A673 (cell line): ENCODE data around the gene RIPOR2. TPM values are rescaled to one million over a fixed set of nuclear protein-coding genes. Genes with fewer than 3 reads are reported as not detected.

Experiments
- BruUV-seq: library from RNA; stranded (reverse); fragments of 400-500 nt; replicated peaks from 2 replicates; lab custom pipeline; 2021; lab: Mats Ljungman, UMichigan
- CTCF ChIA-PET: fragments of 300-600 bp; sonication (Branson Sonifier 250); formaldehyde crosslinking; loops from one replicate; lab custom pipeline; 2022; ENCODE audit warnings: antibody characterized with exemption; lab: Charles Lee
- POLR2A ChIA-PET: fragments of 300-600 bp; sonication (Branson Sonifier 250); formaldehyde crosslinking; loops from one replicate; lab custom pipeline; 2022; ENCODE audit warnings: antibody characterized with exemption; ENCODE audit not compliant: low non-redundant PET; lab: Charles Lee
- DNase-seq: peaks from one replicate; pipeline ENCODE4 v3.0.0-alpha.2; 2015; ENCODE audit warnings: low spot score
- H3K27ac ChIP-seq: fragments of 200-600 bp; sonication (generic); 2 replicates; pipeline ENCODE4 v1.5.1; 2016; ENCODE audit warnings: mixed run types, low read depth, mild to moderate bottlenecking, mixed read lengths, antibody characterized with exemption, low read length; ENCODE audit not compliant: poor library complexity, severe bottlenecking
- H3K27me3 ChIP-seq: fragments of 200-600 bp; sonication (generic); replicated peaks from 2 replicates; pipeline ENCODE4 v1.6.1; 2017; ENCODE audit warnings: mixed run types, low read depth, mild to moderate bottlenecking, mixed read lengths, antibody characterized with exemption, low read length; ENCODE audit not compliant: insufficient read depth, poor library complexity
- H3K36me3 ChIP-seq: fragments of 200-600 bp; sonication (generic); 2 replicates; pipeline ENCODE4 v1.6.1; 2016; ENCODE audit warnings: mixed run types, mild to moderate bottlenecking, mixed read lengths, antibody characterized with exemption, low read length; ENCODE audit not compliant: insufficient read depth, poor library complexity, severe bottlenecking
- H3K4me1 ChIP-seq: fragments of 200-600 bp; sonication (generic); 2 replicates; pipeline ENCODE4 v1.6.1; 2017; ENCODE audit warnings: mixed run types, mild to moderate bottlenecking, mixed read lengths, antibody characterized with exemption, low read length; ENCODE audit not compliant: insufficient read depth, poor library complexity, severe bottlenecking
- H3K4me3 ChIP-seq: fragments of 200-600 bp; sonication (generic); 2 replicates; pipeline ENCODE4 v1.5.1; 2016; ENCODE audit warnings: low read depth, mixed run types, mild to moderate bottlenecking, mixed read lengths, low read length; ENCODE audit not compliant: poor library complexity, severe bottlenecking
- H3K9me3 ChIP-seq: fragments of 200-600 bp; sonication (generic); 2 replicates; pipeline ENCODE4 v1.6.1; 2016; ENCODE audit warnings: mixed run types, low read depth, mild to moderate bottlenecking, mixed read lengths, antibody characterized with exemption, low read length; ENCODE audit not compliant: poor library complexity, severe bottlenecking
- CTCF ChIP-seq: fragments of 300-800, 200-600 bp; sonication (generic); conservative IDR thresholded peaks from 2 replicates; pipeline ENCODE4 v1.5.1; 2017; ENCODE audit warnings: low read depth, mild to moderate bottlenecking, antibody characterized with exemption, low read length, moderate library complexity, mixed read lengths
- EZH2 ChIP-seq: fragments of 200-600 bp; sonication (generic); IDR thresholded peaks from 2 replicates; pipeline ENCODE4 v1.6.1; 2017; ENCODE audit warnings: borderline replicate concordance, low read depth, mild to moderate bottlenecking, mixed read lengths, antibody characterized with exemption, low read length; ENCODE audit not compliant: poor library complexity, severe bottlenecking
- intact Hi-C: fragments of 100-400 bp; cut with micrococcal nuclease; formaldehyde crosslinking; loops from one replicate; pipeline ENCODE4 v1.10.0; 2022; ENCODE audit not compliant: unreplicated experiment
- total RNA-seq: library from RNA; stranded (reverse); gene quantifications from 2 replicates; pipeline ENCODE4 v1.2.3, GENCODE V29; 2021

Gene RIPOR2
- total RNA-seq, 1 experiment from 2014 or later, result 0.17 TPM

- H3K4me1 ChIP-seq, result no peaks in the 10 kb centered on the region
- no peak for TF ChIP-seq CTCF
- no peak for TF ChIP-seq EZH2
- no peak overlapping the region for H3K27ac ChIP-seq
- H3K36me3 ChIP-seq, result no peaks in the 10 kb centered on the region
- no peaks in the 10 kb centered on the region for H3K9me3 ChIP-seq
- BruUV-seq, result no TSS peak
- intact Hi-C loops, result no loop called here
- no peaks in the 10 kb centered on the region for H3K27me3 ChIP-seq
- no peak overlapping the region for H3K4me3 ChIP-seq
- POLR2A ChIA-PET, result no interaction called here
- no peak for DNase-seq
- CTCF ChIA-PET, result no interaction called here
Observed at GRCh38 chr6:24888715-24889370, 46.9 kb downstream of the RIPOR2 start.

GRCh38 chr6:24887545-24888140, 48.1 kb downstream of the RIPOR2 start:
- DNase-seq, result peak; percentile 21
- intact Hi-C loops, result no loop called here
- H3K9me3 ChIP-seq, result no peaks in the 10 kb centered on the region
- H3K4me1 ChIP-seq, result no peaks in the 10 kb centered on the region
- H3K27ac ChIP-seq, result no peak overlapping the region
- H3K4me3 ChIP-seq, result no peak overlapping the region
- CTCF ChIA-PET, result no interaction called here
- H3K36me3 ChIP-seq, result no peaks in the 10 kb centered on the region
- no peaks in the 10 kb centered on the region for H3K27me3 ChIP-seq
- POLR2A ChIA-PET, result no interaction called here
- TF ChIP-seq CTCF (no peak), EZH2 (no peak)
- no TSS peak for BruUV-seq

- no peak overlapping the region for H3K4me3 ChIP-seq
- no peaks in the 10 kb centered on the region for H3K4me1 ChIP-seq
- ChIA-PET CTCF (no interaction called here), POLR2A (no interaction called here)
- no peak for DNase-seq
- TF ChIP-seq EZH2, result no peak
- no peak for TF ChIP-seq CTCF
- H3K27me3 ChIP-seq, result no peaks in the 10 kb centered on the region
- no peaks in the 10 kb centered on the region for H3K9me3 ChIP-seq
- no peak overlapping the region for H3K27ac ChIP-seq
- no TSS peak for BruUV-seq
- intact Hi-C loops, result no loop called here
- H3K36me3 ChIP-seq, result no peaks in the 10 kb centered on the region
Observed at GRCh38 chr6:24883618-24884017, 52.1 kb downstream of the RIPOR2 start.
